ENCODE data around the gene ZDHHC14. TPM values are rescaled to one million over a fixed set of nuclear protein-coding genes. Genes with fewer than 3 reads are reported as not detected.
"Not testable (repeated sequence)": the region's sequence is repeated elsewhere in the genome, so short reads cannot be mapped to it uniquely, and the experiment has no call there.

Gene ZDHHC14
- polyA plus RNA-seq, 2 of the 4 experiments (the other 2 are of a cell fraction): 2.2 to 2.8 TPM

- Histone ChIP-seq H3K4me3 (no peak overlapping the region), H3K4me1 (no peaks in the 10 kb centered on the region), H3K9me3 (no peaks in the 10 kb centered on the region), H3K27ac (no peak overlapping the region), H3K4me2 (no peak overlapping the region)
- WGBS (ENCODE audit: missing lambda C conversion rate): 66% methylated on average over 5 of the region's 7 CpGs
- no peak for ATAC-seq
- POLR2A ChIA-PET: no interaction called here
- FAIRE-seq: no peak
- CTCF ChIA-PET: no interaction called here
- TF ChIP-seq ZNF302 (CRISPR knock-in tag; IDR thresholded peaks at IDR 0.05): no peak
- no peak for TF ChIP-seq HES2 (IDR thresholded peaks at IDR 0.05)
- no peak for TF ChIP-seq EP300 (IDR thresholded peaks at IDR 0.05)
- no peak for TF ChIP-seq KDM5A (IDR thresholded peaks at IDR 0.05)
- no peak for TF ChIP-seq FOXS1 (CRISPR knock-in tag; IDR thresholded peaks at IDR 0.05)
- no peak for DNase-seq (ENCODE audit: low read depth in 1 of 2, low spot score in 1 of 2)
Observed at GRCh38 chr6:157717340-157717748, 336.4 kb downstream of the ZDHHC14 start.

- DNase-seq (ENCODE audit: low read depth in 1 of 2, low spot score in 1 of 2): no peak
- Histone ChIP-seq H3K9me3 (no peaks in the 10 kb centered on the region), H3K4me3 (no peak overlapping the region), H3K4me2 (no peak overlapping the region), H3K4me1 (no peaks in the 10 kb centered on the region), H3K27ac (no peak overlapping the region)
- POLR2A ChIA-PET: no interaction called here
- CTCF ChIA-PET: no interaction called here
- no peak for FAIRE-seq
- WGBS (ENCODE audit: missing lambda C conversion rate): 80% methylated on average over 5 of the region's 7 CpGs
- ATAC-seq: no peak
- TF ChIP-seq RAD21 (conservative IDR thresholded peaks at IDR 0.05 in 1 of 2, IDR thresholded peaks at IDR 0.05 in 1 of 2): no peak
- TF ChIP-seq MAFK (IDR thresholded peaks at IDR 0.05; ENCODE audit: partially characterized antibody): no peak
- no peak for TF ChIP-seq HEYL (CRISPR knock-in tag; IDR thresholded peaks at IDR 0.05)
- no peak for TF ChIP-seq MAX (IDR thresholded peaks at IDR 0.05)
- no peak for TF ChIP-seq CTCF (IDR thresholded peaks at IDR 0.05)
- no peak for TF ChIP-seq CHD2 (IDR thresholded peaks at IDR 0.05; ENCODE audit: low read length, partially characterized antibody)
- TF ChIP-seq GATA3 (IDR thresholded peaks at IDR 0.05; ENCODE audit: borderline replicate concordance): no peak
- TF ChIP-seq SREBF2 (IDR thresholded peaks at IDR 0.05): no peak
- no peak for TF ChIP-seq FOXS1 (CRISPR knock-in tag; IDR thresholded peaks at IDR 0.05)
- no peak for TF ChIP-seq TP53 (CRISPR knock-in tag; IDR thresholded peaks at IDR 0.05)
Observed at GRCh38 chr6:157718503-157719187, 337.7 kb downstream of the ZDHHC14 start.

- H3K4me3 ChIP-seq; H3K4me2 ChIP-seq; DNase-seq (ENCODE audit: low read depth in 1 of 2, low spot score in 1 of 2); POLR2A ChIA-PET; CTCF ChIA-PET; H3K4me1 ChIP-seq; ATAC-seq; H3K27ac ChIP-seq; FAIRE-seq; H3K9me3 ChIP-seq: not testable (repeated sequence)
- WGBS (ENCODE audit: missing lambda C conversion rate): 63% methylated on average over 6 of the region's 6 CpGs
Observed at GRCh38 chr6:157720964-157721363, 340.0 kb downstream of the ZDHHC14 start.

- TF ChIP-seq POLR2AphosphoS2 (conservative IDR thresholded peaks at IDR 0.05; ENCODE audit: low read length): no peak
- no peak for TF ChIP-seq ZNF302 (CRISPR knock-in tag; IDR thresholded peaks at IDR 0.05)
- no peak for TF ChIP-seq E2F6 (IDR thresholded peaks at IDR 0.05; ENCODE audit: borderline replicate concordance, low read depth)
- TF ChIP-seq HOXB5 (CRISPR knock-in tag; IDR thresholded peaks at IDR 0.05): no peak
- no peak for TF ChIP-seq SMC3 (IDR thresholded peaks at IDR 0.05)
- TF ChIP-seq HES2 (IDR thresholded peaks at IDR 0.05): no peak
- TF ChIP-seq CTCF (IDR thresholded peaks at IDR 0.05): no peak
- TF ChIP-seq ATOH8 (CRISPR knock-in tag; IDR thresholded peaks at IDR 0.05; ENCODE audit: low read depth): no peak
- no peak for TF ChIP-seq RCOR1 (IDR thresholded peaks at IDR 0.05; ENCODE audit: low read depth, low read length)
- TF ChIP-seq FOSB (CRISPR knock-in tag; IDR thresholded peaks at IDR 0.05): no peak
- TF ChIP-seq CHD4 (IDR thresholded peaks at IDR 0.05; ENCODE audit: borderline replicate concordance): no peak
- TF ChIP-seq RFX5 (IDR thresholded peaks at IDR 0.05): no peak
- CTCF ChIA-PET: no interaction called here
- WGBS (ENCODE audit: missing lambda C conversion rate): 76% methylated on average over 18 of the region's 18 CpGs
- no peak; a peak in 1 of 6 replicates for ATAC-seq
- no peak overlapping the region for H3K4me3 ChIP-seq
- no peak for FAIRE-seq
- no peaks in the 10 kb centered on the region for H3K9me3 ChIP-seq
- H3K4me1 ChIP-seq: no peaks in the 10 kb centered on the region
- H3K4me2 ChIP-seq: no peak overlapping the region
- no peak for DNase-seq (ENCODE audit: low read depth in 1 of 2, low spot score in 1 of 2)
- POLR2A ChIA-PET: no interaction called here
- H3K27ac ChIP-seq: no peak overlapping the region
Observed at GRCh38 chr6:157721426-157721825, 340.4 kb downstream of the ZDHHC14 start.

Data from A549 (cell line).